ENCODE results near the gene IPO4. TPM values are rescaled to one million over a fixed set of nuclear protein-coding genes. Genes with fewer than 3 reads are reported as not detected.

Gene IPO4
- total and polyA plus RNA-seq, 2 of the 4 experiments (the other 2 are of a cell fraction) = 37.6 to 39.4 TPM

DNA sequence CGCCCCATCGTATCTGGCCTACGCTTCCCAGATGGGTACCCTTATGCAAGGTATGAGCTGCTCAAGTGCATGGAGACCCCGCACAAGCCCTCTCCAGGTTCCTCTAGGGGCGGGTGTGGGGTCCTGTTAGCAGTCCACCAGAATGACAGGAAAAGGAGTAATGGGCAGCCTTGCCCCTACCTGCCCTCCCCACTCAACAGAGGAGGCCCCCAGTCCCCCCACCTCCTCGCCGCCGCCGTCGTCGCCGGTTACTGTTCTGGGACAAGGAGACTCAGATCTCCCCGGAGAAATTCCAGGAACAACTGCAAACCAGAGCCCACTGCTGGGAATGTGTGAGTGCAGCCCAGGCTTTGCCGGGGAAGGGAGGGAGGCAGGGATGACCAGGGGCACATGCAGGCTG lies 10.7 kb downstream of the IPO4 start:
- ChIA-PET POLR2A (ENCODE audit: unreplicated experiment) (no interaction called here), CTCF (no interaction called here)
- no peak overlapping the region for H3K18ac ChIP-seq (ENCODE audit: low read depth, low read length)
- H3K36me3 ChIP-seq (ENCODE audit: control insufficient read depth, insufficient read depth, low read length) = peaks cover 61% of the 10 kb centered on the region
- H3K9me3 ChIP-seq (ENCODE audit: control insufficient read depth, insufficient read depth, low read length) = no peaks in the 10 kb centered on the region
- H2BK120ac ChIP-seq (ENCODE audit: low read depth, low read length) = no peak overlapping the region
- H2AFZ ChIP-seq (replicated peaks; ENCODE audit: low read length, poor library complexity) = no peak overlapping the region
- no TSS peak for BruUV-seq (replicated peaks)
- no peak overlapping the region for H3K23ac ChIP-seq (ENCODE audit: low read depth, low read length)
- H3K4ac ChIP-seq (ENCODE audit: low read depth, low read length) = no peak overlapping the region
- H3K27me3 ChIP-seq (ENCODE audit: control insufficient read depth, insufficient read depth, low read length) = no peaks in the 10 kb centered on the region
- dilution Hi-C loops (cut with HindIII; ENCODE audit: low sequenced_read_pairs, unreplicated experiment) = no loop called here
- no peak for ATAC-seq (ENCODE audit: low read depth)
- H2AK9ac ChIP-seq (replicated peaks; ENCODE audit: low read depth, low read length, poor library complexity) = no peak overlapping the region
- no peak overlapping the region for H3K4me2 ChIP-seq (ENCODE audit: low read depth, low read length)
- no peaks in the 10 kb centered on the region for H4K20me1 ChIP-seq (ENCODE audit: insufficient read depth, low read length)
- H3K9ac ChIP-seq (ENCODE audit: low read depth, low read length) = no peak overlapping the region
- no peak overlapping the region for H2BK15ac ChIP-seq (ENCODE audit: low read depth, low read length)
- H3K4me1 ChIP-seq (ENCODE audit: control insufficient read depth, insufficient read depth, low read length) = peaks cover 2% of the 10 kb centered on the region; the same call in 1 of the 2 replicates
- H4K8ac ChIP-seq (ENCODE audit: low read depth in 2 of 2, low read length in 2 of 2) = no peak overlapping the region
- H3K56ac ChIP-seq (ENCODE audit: extremely low read depth, insufficient read depth, low read length) = no peak overlapping the region
- H2BK5ac ChIP-seq (ENCODE audit: low read depth, low read length, poor library complexity, severe bottlenecking) = no peak overlapping the region
- TF ChIP-seq NFE2L2 (IDR thresholded peaks at IDR 0.05; ENCODE audit: low read depth, low read length) (no peak), MAFK (IDR thresholded peaks at IDR 0.05; ENCODE audit: low read depth, low read length) (no peak)
- H3K9me1 ChIP-seq (ENCODE audit: insufficient read depth, low read length) = no peaks in the 10 kb centered on the region
- no peak overlapping the region for H3K14ac ChIP-seq (replicated peaks; ENCODE audit: low read depth, low read length)
- intact Hi-C loops (cut with micrococcal nuclease) = no loop called here
- in situ Hi-C loops (cut with MboI; ENCODE audit: low sequenced_read_pairs) = no loop called here
- WGBS, 2 experiments (ENCODE audit: extremely low coverage in 2 of 2, insufficient read length in 1 of 2) = 90% methylated on average over 3 of the region's 14 CpGs; no CpG with 5 or more reads in 1 of the 2 experiments
- no peak overlapping the region for H3K4me3 ChIP-seq (ENCODE audit: insufficient read depth, low read depth, low read length)
- no peaks in the 10 kb centered on the region; a peak in 1 of 4 replicates for H3K79me1 ChIP-seq (ENCODE audit: low read depth in 1 of 2, low read length in 2 of 2)
- H4K5ac ChIP-seq (ENCODE audit: low read depth, low read length) = no peak overlapping the region
- no peak for DNase-seq
- no peak overlapping the region for H4K91ac ChIP-seq (ENCODE audit: insufficient read depth, low read depth, low read length)
- no peak overlapping the region for H3K27ac ChIP-seq (ENCODE audit: insufficient read depth, low read length)
- no peak overlapping the region for H2AK5ac ChIP-seq (ENCODE audit: low read depth, low read length)
- H2BK20ac ChIP-seq (ENCODE audit: low read depth, low read length) = no peak overlapping the region
